RKO (cell line): ENCODE data around the gene SENP8.

Experiments used
- DNase-seq: peaks from one replicate; pipeline ENCODE4 v3.0.0-alpha.2; 2016; ENCODE audit warnings: low spot score

SENP8 gene

GRCh38 chr15:72113347-72114031, 4.7 kb upstream of the SENP8 start:
- no peak for DNase-seq

- DNase-seq: peak; percentile 49
These were observed 1.3 kb upstream of the SENP8 start for GRCh38 chr15:72116731-72117485.

- DNase-seq: peak; percentile 82
These were observed 652 bp upstream of the SENP8 start for GRCh38 chr15:72117486-72118016.

- no peak for DNase-seq
These were observed 6.0 kb downstream of the SENP8 start for GRCh38 chr15:72124218-72124617.

GRCh38 chr15:72127724-72128322, 9.6 kb downstream of the SENP8 start:
- no peak for DNase-seq

- no peak for DNase-seq
These were observed 10.2 kb downstream of the SENP8 start for GRCh38 chr15:72128359-72128758.

- no peak for DNase-seq
These were observed 12.1 kb downstream of the SENP8 start for GRCh38 chr15:72130272-72130671.

- DNase-seq: no peak
These were observed 13.7 kb downstream of the SENP8 start for GRCh38 chr15:72131922-72132321.

GRCh38 chr15:72133211-72133610, 15.0 kb downstream of the SENP8 start:
- DNase-seq: no peak

- DNase-seq: no peak
These were observed 17.5 kb downstream of the SENP8 start for GRCh38 chr15:72135719-72136118.

GRCh38 chr15:72136170-72137051, 18.2 kb downstream of the SENP8 start:
- DNase-seq: no peak

- DNase-seq: no peak
These were observed 21.5 kb downstream of the SENP8 start for GRCh38 chr15:72139667-72140066.

- no peak for DNase-seq
These were observed 21.9 kb downstream of the SENP8 start for GRCh38 chr15:72140088-72140487.

GRCh38 chr15:72141171-72142084, 23.2 kb downstream of the SENP8 start:
- DNase-seq: no peak

GRCh38 chr15:72146221-72146620, 28.0 kb downstream of the SENP8 start:
- no peak for DNase-seq

- DNase-seq: no peak
These were observed 28.7 kb downstream of the SENP8 start for GRCh38 chr15:72146934-72147333.

- no peak for DNase-seq
These were observed 29.2 kb downstream of the SENP8 start for GRCh38 chr15:72147418-72147817.

GRCh38 chr15:72153269-72154000, 35.2 kb downstream of the SENP8 start:
- DNase-seq: no peak

GRCh38 chr15:72154316-72154715, 36.1 kb downstream of the SENP8 start:
- no peak for DNase-seq

GRCh38 chr15:72155003-72155621, 36.9 kb downstream of the SENP8 start:
- no peak for DNase-seq
